ENCODE measurements around the gene OR9A2.

Gene OR9A2

GRCh38 chr7:143002898-143003297 is 24.0 kb downstream of the OR9A2 start:
- H3K4me3 ChIP-seq (ENCODE audit: low read depth, low read length), result no peak overlapping the region; the same call in 1 of the 2 replicates
- TF ChIP-seq CTCF (IDR thresholded peaks at IDR 0.05; ENCODE audit: low read depth, low read length, missing control alignments), result no peak
- no peak for DNase-seq (ENCODE audit: low read depth)

- peak; percentile 37 for TF ChIP-seq CTCF (IDR thresholded peaks at IDR 0.05; ENCODE audit: low read depth, low read length, missing control alignments)
- no peak for DNase-seq (ENCODE audit: low read depth)
- H3K4me3 ChIP-seq (ENCODE audit: low read depth, low read length), result no peak overlapping the region
These were observed 24.8 kb downstream of the OR9A2 start for GRCh38 chr7:143002106-143002505.

GRCh38 chr7:143000648-143001047 is 26.3 kb downstream of the OR9A2 start:
- H3K4me3 ChIP-seq (ENCODE audit: low read depth, low read length), result no peak overlapping the region
- DNase-seq (ENCODE audit: low read depth), result no peak

GRCh38 chr7:142999793-143000192 is 27.1 kb downstream of the OR9A2 start:
- no peak for DNase-seq (ENCODE audit: low read depth)
- no peak overlapping the region for H3K4me3 ChIP-seq (ENCODE audit: low read depth, low read length)
- TF ChIP-seq CTCF (IDR thresholded peaks at IDR 0.05; ENCODE audit: low read depth, low read length, missing control alignments), result no peak

More at GRCh38 chr7:143000648-143001047, 26.3 kb downstream of the OR9A2 start:
- TF ChIP-seq CTCF (IDR thresholded peaks at IDR 0.05; ENCODE audit: low read depth, low read length, missing control alignments), result no peak

- H3K4me3 ChIP-seq (ENCODE audit: low read depth, low read length), result no peak overlapping the region
- no peak for TF ChIP-seq CTCF (IDR thresholded peaks at IDR 0.05; ENCODE audit: low read depth, low read length, missing control alignments)
- DNase-seq (ENCODE audit: low read depth), result no peak
These were observed 28.0 kb downstream of the OR9A2 start for GRCh38 chr7:142998966-142999365.

- no peak overlapping the region for H3K4me3 ChIP-seq (ENCODE audit: low read depth, low read length)
- no peak for TF ChIP-seq CTCF (IDR thresholded peaks at IDR 0.05; ENCODE audit: low read depth, low read length, missing control alignments)
- no peak for DNase-seq (ENCODE audit: low read depth)
These were observed 29.4 kb downstream of the OR9A2 start for GRCh38 chr7:142997456-142997989.

- DNase-seq (ENCODE audit: low read depth), result no peak
These were observed 34.5 kb downstream of the OR9A2 start for GRCh38 chr7:142992427-142992826.

More at GRCh38 chr7:142992427-142992826, 34.5 kb downstream of the OR9A2 start:
- TF ChIP-seq CTCF (IDR thresholded peaks at IDR 0.05; ENCODE audit: low read depth, low read length, missing control alignments), result no peak
- H3K4me3 ChIP-seq (ENCODE audit: low read depth, low read length), result no peak overlapping the region
